ENCODE data around the gene ATXN10. TPM values are rescaled to one million over a fixed set of nuclear protein-coding genes. Genes with fewer than 3 reads are reported as not detected.

Gene ATXN10
- total RNA-seq, 1 experiment from 2014 or later = 135 TPM

- no peak overlapping the region for H2AFZ ChIP-seq (ENCODE audit: low read depth, low read length, poor library complexity, severe bottlenecking)
- no peaks in the 10 kb centered on the region for H3K36me3 ChIP-seq (ENCODE audit: control insufficient read depth in 1 of 2, insufficient read depth in 2 of 2, low read length in 2 of 2)
- no peaks in the 10 kb centered on the region for H3K27me3 ChIP-seq (ENCODE audit: insufficient read depth, low read length)
- POLR2A ChIA-PET = interaction anchor here (0.9 kb wide), 1 partner anchor 11 kb away, joined by 3 read pairs; no protein-coding TSS in a partner anchor
- no peaks in the 10 kb centered on the region for H3K9me3 ChIP-seq (ENCODE audit: control insufficient read depth in 1 of 2, insufficient read depth in 1 of 2, low read depth in 1 of 2, low read length in 2 of 2)
- H3K9me2 ChIP-seq (ENCODE audit: insufficient read depth) = no peaks in the 10 kb centered on the region
- no peak for TF ChIP-seq ELF1 (IDR thresholded peaks at IDR 0.05; ENCODE audit: borderline replicate concordance, low read depth)
- no peak for TF ChIP-seq JUND (IDR thresholded peaks at IDR 0.05)
- TF ChIP-seq ZBTB33 (IDR thresholded peaks at IDR 0.05; ENCODE audit: extremely low read depth, insufficient replicate concordance, low read length) = no peak
- no peak for TF ChIP-seq MAX (IDR thresholded peaks at IDR 0.05)
- TF ChIP-seq FOSL1 (IDR thresholded peaks at IDR 0.05; ENCODE audit: low read depth) = no peak
- no peak overlapping the region for H3K4me2 ChIP-seq (ENCODE audit: low read length)
- CTCF ChIA-PET = no interaction called here
- no peaks in the 10 kb centered on the region for H3K79me2 ChIP-seq (ENCODE audit: insufficient read depth, low read length)
- intact Hi-C loops (cut with micrococcal nuclease) = no loop called here
- no TSS peak for BruUV-seq (replicated peaks)
- no peak for ATAC-seq
- H4K20me1 ChIP-seq (ENCODE audit: insufficient read depth) = no peaks in the 10 kb centered on the region; the same call in 1 of the 2 replicates
- no peaks in the 10 kb centered on the region for H3K4me1 ChIP-seq (ENCODE audit: control insufficient read depth in 1 of 2, insufficient read depth in 2 of 2, low read length in 2 of 2)
- no peak overlapping the region for H3K27ac ChIP-seq (ENCODE audit: low read depth, low read length)
- RAD21 ChIA-PET (ENCODE audit: low non-redundant PET in 1 of 2, low total read pairs in 2 of 2, uncharacterized antibody in 2 of 2, unreplicated experiment in 2 of 2) = no interaction called here
- no peak for DNase-seq (ENCODE audit: low read depth, low spot score)
- H3K4me3 ChIP-seq (replicated peaks in 1 of 2; ENCODE audit: low read depth in 1 of 2, low read length in 2 of 2) = no peak overlapping the region
- no peak overlapping the region for H3K9ac ChIP-seq (ENCODE audit: low read length)
These were observed 86.3 kb downstream of the ATXN10 start for GRCh38 chr22:45757936-45758335.

- DNase-seq (ENCODE audit: low read depth, low spot score) = no peak
- H3K27ac ChIP-seq (ENCODE audit: low read depth, low read length) = no peak overlapping the region
- ChIA-PET POLR2A (interaction anchor here (0.9 kb wide), 1 partner anchor 10 kb away, joined by 3 read pairs; no protein-coding TSS in a partner anchor), RAD21 (ENCODE audit: low non-redundant PET in 1 of 2, low total read pairs in 2 of 2, uncharacterized antibody in 2 of 2, unreplicated experiment in 2 of 2) (no interaction called here), CTCF (no interaction called here)
- TF ChIP-seq RAD21 (IDR thresholded peaks at IDR 0.05; ENCODE audit: low read depth) = no peak
- no peak for TF ChIP-seq ZNF274 (IDR thresholded peaks at IDR 0.05; ENCODE audit: low read depth, low read length)
- no peak for TF ChIP-seq CBX3 (IDR thresholded peaks at IDR 0.05; ENCODE audit: low read depth)
- TF ChIP-seq EGR1 (IDR thresholded peaks at IDR 0.05; ENCODE audit: low read depth) = no peak
- no peak for TF ChIP-seq FOSL1 (IDR thresholded peaks at IDR 0.05; ENCODE audit: low read depth)
- TF ChIP-seq MAX (IDR thresholded peaks at IDR 0.05) = no peak
- no peak for TF ChIP-seq ELF1 (IDR thresholded peaks at IDR 0.05; ENCODE audit: borderline replicate concordance, low read depth)
- no peak for TF ChIP-seq POLR2A (IDR thresholded peaks at IDR 0.05; ENCODE audit: borderline replicate concordance, extremely low read depth, insufficient read depth, insufficient read length)
- TF ChIP-seq POLR2AphosphoS5 (IDR thresholded peaks at IDR 0.05; ENCODE audit: low read depth, low read length) = no peak
- no peak for TF ChIP-seq CTCF (IDR thresholded peaks at IDR 0.05 in 2 of 3, conservative IDR thresholded peaks at IDR 0.05 in 1 of 3; ENCODE audit: borderline replicate concordance in 1 of 3, insufficient read depth in 1 of 3, low read depth in 2 of 3, low read length in 2 of 3)
- no peak for TF ChIP-seq ATF3 (IDR thresholded peaks at IDR 0.05)
- no peak for TF ChIP-seq EZH2 (IDR thresholded peaks at IDR 0.05)
- no peak for TF ChIP-seq SIN3A (IDR thresholded peaks at IDR 0.05; ENCODE audit: low read depth)
- TF ChIP-seq SP1 (IDR thresholded peaks at IDR 0.05; ENCODE audit: low read depth) = no peak
- no TSS peak for BruUV-seq (replicated peaks)
- intact Hi-C loops (cut with micrococcal nuclease) = no loop called here
- H2AFZ ChIP-seq (ENCODE audit: low read depth, low read length, poor library complexity, severe bottlenecking) = no peak overlapping the region
- no peak overlapping the region for H3K9ac ChIP-seq (ENCODE audit: low read length)
- H3K27me3 ChIP-seq (ENCODE audit: insufficient read depth, low read length) = no peaks in the 10 kb centered on the region
- no peak overlapping the region for H3K4me2 ChIP-seq (ENCODE audit: low read length)
- no peaks in the 10 kb centered on the region for H3K79me2 ChIP-seq (ENCODE audit: insufficient read depth, low read length)
- H3K4me3 ChIP-seq (replicated peaks in 1 of 2; ENCODE audit: low read depth in 1 of 2, low read length in 2 of 2) = no peak overlapping the region
- ATAC-seq = no peak
- no peaks in the 10 kb centered on the region for H3K9me2 ChIP-seq (ENCODE audit: insufficient read depth)
- no peaks in the 10 kb centered on the region for H3K9me3 ChIP-seq (ENCODE audit: control insufficient read depth in 1 of 2, insufficient read depth in 1 of 2, low read depth in 1 of 2, low read length in 2 of 2)
- no peaks in the 10 kb centered on the region for H3K36me3 ChIP-seq (ENCODE audit: control insufficient read depth in 1 of 2, insufficient read depth in 2 of 2, low read length in 2 of 2)
- H4K20me1 ChIP-seq (ENCODE audit: insufficient read depth) = no peaks in the 10 kb centered on the region; the same call in 1 of the 2 replicates
- H3K4me1 ChIP-seq (ENCODE audit: control insufficient read depth in 1 of 2, insufficient read depth in 2 of 2, low read length in 2 of 2) = no peaks in the 10 kb centered on the region
These were observed 87.0 kb downstream of the ATXN10 start for GRCh38 chr22:45758603-45759002.
